Measurements from ENCODE around the gene USP32.
A peak's percentile ranks its signal among the peaks of the same experiment; 100 is the strongest.

The USP32 gene

DNA sequence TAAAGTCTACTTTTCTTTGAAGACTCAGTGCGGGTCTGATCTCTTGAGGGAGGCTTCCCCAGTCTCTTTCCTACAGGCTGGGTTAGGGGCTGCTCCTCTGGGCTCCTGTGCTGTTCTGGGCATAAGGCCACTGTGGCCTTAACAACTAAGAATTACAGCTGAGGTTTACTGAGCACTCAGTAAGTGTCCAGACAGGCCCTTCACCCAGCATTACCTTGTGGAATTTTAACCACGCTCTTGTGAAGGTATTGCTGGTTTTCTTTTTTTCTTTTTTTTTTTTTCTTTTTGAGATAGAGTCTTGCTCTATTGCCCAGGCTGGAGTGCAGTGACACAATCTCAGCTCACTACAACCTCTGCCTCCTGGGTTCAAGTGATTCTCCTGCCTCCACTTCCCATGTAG lies 245.7 kb downstream of the USP32 start:
- TF ChIP-seq, protein P1, sequence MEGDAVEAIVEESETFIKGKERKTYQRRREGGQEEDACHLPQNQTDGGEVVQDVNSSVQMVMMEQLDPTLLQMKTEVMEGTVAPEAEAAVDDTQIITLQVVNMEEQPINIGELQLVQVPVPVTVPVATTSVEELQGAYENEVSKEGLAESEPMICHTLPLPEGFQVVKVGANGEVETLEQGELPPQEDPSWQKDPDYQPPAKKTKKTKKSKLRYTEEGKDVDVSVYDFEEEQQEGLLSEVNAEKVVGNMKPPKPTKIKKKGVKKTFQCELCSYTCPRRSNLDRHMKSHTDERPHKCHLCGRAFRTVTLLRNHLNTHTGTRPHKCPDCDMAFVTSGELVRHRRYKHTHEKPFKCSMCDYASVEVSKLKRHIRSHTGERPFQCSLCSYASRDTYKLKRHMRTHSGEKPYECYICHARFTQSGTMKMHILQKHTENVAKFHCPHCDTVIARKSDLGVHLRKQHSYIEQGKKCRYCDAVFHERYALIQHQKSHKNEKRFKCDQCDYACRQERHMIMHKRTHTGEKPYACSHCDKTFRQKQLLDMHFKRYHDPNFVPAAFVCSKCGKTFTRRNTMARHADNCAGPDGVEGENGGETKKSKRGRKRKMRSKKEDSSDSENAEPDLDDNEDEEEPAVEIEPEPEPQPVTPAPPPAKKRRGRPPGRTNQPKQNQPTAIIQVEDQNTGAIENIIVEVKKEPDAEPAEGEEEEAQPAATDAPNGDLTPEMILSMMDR (IDR thresholded peaks at IDR 0.05; ENCODE audit: low read length, missing control alignments): no peak
- no peak overlapping the region for H3K4me3 ChIP-seq (replicated peaks; ENCODE audit: low read depth, low read length)
- DNase-seq (ENCODE audit: low read depth): no peak

DNA sequence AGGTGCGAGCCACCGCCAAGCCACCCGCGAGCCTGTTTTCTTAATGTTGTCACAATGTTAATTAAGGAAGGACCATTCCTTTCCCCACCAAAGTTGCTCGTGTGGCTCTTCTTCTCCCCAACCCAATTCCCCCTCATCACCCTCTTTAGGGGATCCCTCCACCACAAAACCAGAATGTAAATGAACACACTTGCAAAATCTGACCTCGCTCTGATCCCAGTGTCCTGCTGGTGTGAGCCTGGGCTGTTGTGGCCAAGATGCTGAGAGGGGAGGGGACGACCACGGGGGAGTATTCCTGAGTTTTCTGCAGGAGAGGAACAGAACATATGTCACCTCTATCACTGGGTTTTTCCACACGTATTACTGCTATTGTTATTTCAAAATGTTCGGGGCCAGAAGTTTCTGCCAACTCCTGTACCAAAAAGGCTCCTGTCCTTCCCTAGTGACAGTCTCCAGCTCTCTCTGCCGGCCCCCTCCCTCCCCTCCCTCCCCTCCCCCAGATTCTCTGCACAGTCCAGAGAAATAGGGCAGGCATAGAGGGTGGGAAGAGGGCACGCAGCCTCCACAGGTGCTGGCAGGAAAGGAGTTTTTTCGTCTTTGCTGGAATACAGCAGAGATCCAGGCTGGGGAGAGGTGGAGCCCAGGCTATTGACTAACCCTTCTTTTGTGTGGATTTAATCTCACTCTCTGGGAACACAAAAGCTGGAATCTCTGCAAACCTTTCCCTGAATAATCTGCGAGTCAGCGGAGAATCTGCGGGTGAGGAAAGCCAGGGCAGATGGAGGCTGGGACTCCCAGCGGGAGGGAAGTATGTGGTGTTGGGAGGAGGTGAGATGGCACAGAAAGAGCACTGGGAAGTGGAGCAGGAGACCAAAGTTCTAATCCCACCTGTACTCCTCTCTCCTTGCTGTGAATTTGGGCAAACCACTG lies 246.7 kb downstream of the USP32 start:
- TF ChIP-seq, protein P1 (IDR thresholded peaks at IDR 0.05; ENCODE audit: low read length, missing control alignments): no peak
- H3K4me3 ChIP-seq (replicated peaks; ENCODE audit: low read depth, low read length): no peak overlapping the region
- peak; percentile 28 for DNase-seq (ENCODE audit: low read depth)

DNA sequence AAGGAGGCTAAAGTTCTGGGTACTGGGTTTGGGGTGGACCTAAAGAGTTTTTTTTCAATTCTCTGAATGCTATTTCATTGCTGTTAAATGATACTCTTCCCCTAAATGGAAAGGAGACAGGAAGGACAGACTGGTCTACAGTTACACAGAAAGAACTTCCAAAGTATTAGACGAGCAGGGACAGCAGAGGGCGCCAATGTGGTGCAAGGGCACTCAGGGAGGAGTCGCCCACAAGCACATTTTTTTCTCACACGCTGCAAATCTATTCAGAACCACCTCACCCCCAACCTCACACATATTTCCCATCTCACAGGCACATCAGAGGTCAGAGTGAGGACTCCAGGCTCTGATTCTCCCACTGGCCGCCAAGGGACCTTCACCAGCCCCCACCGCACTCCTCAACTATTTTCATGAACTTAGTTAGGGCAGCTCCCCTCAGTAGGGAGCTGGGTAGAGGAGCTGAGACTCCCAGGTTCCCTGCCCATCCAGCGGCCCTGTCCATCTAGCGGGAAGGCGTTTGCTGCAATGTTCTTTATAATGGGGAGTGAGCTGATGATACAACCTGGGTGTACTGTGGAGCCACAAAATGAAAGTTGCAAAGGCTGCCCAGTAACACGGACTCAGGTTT lies 248.9 kb downstream of the USP32 start:
- TF ChIP-seq, protein P1 (IDR thresholded peaks at IDR 0.05; ENCODE audit: low read length, missing control alignments): peak; percentile 83
- H3K4me3 ChIP-seq (replicated peaks; ENCODE audit: low read depth, low read length): peak overlapping the region; percentile 48
- peak; percentile 90 for DNase-seq (ENCODE audit: low read depth)

DNA sequence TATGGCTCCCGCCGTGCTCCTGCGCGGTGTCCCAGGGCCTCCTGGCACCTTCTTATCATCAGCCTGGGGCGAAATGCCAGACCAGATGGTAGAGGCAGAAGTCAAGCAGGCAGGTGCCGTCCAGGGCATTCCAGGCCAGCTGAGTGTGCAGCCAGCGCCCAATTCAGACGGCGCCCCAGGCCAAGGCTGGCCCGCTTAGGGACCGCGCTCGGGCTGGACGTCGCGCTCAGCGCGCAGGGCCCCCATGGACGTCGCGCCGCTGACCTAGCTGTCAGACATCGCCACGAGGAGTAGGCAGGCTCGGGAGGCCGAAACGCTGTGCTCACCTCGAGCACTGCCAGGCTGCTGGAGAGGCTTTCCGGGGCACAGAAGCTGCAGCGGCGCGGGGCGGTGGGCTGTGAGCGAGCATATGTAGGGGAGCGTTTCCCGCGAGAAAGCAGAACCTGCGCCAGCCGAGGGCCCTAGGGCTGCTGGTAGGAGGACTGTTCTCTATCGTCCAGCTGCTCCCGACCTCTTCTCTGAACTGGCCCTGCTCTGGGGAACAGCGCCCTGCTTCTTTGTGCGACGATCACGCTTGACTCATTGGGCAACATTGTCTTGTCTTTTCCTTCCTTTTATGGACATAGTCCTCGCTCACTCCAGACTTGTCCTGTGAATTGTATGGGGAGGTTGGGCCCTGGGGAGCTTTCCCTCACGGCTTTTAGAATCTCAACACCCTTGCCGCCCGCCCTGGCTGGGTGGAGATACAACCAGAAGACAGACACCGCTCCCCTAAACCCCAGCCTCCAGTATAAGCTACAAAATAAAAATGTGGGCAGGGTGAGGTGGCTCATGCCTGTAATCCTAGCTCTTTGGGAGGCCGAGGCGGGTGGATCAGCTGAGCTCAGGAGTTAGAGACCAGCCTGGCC lies 250.6 kb downstream of the USP32 start:
- DNase-seq (ENCODE audit: low read depth): peak; percentile 45
- H3K4me3 ChIP-seq (replicated peaks; ENCODE audit: low read depth, low read length): no peak overlapping the region
- TF ChIP-seq, protein P1 (IDR thresholded peaks at IDR 0.05; ENCODE audit: low read length, missing control alignments): no peak

DNA sequence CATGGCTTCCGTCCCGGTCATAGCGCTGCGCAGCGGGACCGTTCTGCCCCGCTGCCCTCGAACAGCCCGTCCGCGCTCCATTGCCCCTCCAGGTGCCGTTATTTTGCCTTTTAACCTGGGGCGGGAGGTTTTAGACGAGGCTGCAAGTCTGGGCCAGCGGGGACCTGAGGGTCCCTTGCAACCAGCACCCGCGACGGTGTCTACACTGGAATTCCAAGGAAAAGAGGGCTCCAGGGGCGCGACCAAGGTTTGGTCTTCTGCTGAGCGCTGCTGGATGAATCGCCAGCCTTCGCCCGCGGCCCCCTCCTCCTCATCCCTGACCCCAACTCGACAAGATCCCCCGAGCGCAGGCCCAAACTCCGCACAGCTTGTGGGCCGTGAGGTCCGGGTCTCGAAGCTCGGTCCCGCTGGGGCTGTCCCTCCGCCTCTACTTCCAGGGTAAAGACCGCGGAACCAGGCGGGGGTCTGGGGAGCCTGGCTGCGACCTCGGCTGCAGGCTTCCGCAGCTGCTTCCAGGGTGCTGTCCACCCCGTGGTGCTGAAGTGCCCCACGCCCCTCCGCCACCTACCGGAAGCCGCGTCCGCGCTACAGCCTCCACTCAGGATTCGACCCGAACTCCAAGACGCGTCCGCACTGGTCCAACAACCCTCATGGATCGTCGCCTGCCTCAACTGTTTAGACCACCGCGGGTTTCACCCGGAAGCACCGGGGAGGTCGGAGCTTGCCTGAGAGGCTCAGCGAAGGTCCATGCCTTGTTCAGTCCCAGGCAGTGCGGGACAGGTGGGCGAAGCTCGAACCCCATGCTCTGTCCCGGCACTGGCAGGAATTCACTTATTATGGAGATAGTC lies 252.3 kb downstream of the USP32 start:
- TF ChIP-seq, protein P1 (IDR thresholded peaks at IDR 0.05; ENCODE audit: low read length, missing control alignments): peak; percentile 70
- DNase-seq (ENCODE audit: low read depth): peak; percentile 71
- H3K4me3 ChIP-seq (replicated peaks; ENCODE audit: low read depth, low read length): peak overlapping the region; percentile 22
